GM12874 (cell line): ENCODE measurements around the gene KIF26A.

Source experiments
- TF ChIP-seq, protein P1 (sequence below): IDR thresholded peaks from 2 replicates; pipeline ENCODE4 v1.5.1; 2011; ENCODE audit warnings: low read depth, mild to moderate bottlenecking, control low read depth, low read length, moderate library complexity; ENCODE audit not compliant: insufficient read depth

KIF26A gene

DNA sequence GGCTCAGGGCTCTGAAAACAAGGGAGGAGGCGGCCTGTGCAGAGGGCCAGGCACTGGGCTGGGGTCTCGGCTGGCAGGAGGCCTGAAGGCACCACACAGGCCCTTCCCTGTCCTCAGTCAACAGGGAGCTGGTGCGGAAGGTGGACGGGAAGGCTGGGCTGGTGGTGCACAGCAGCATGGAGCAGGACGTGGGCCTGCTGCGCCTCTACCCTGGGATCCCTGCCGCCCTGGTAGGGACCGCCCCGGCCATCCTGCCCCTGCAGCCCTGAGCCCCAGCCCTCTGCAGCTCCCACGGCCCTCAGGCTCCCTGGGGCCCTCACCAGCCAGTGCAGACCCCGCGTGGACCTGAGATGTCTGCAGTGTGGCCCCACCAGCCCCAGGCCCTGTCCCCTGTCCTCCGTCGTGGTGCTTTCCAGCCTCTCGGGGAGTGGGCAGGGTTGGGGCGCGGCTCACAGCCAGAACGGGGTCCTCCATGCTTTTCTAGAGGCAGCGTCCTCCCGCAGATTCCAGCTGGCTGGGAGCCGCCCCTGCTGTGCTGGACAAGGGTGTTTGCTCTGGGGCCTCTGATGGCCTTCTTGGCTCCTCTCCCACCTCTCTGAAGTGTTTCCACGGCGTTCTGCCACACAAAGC lies 34.8 kb upstream of the KIF26A start:
- TF ChIP-seq, protein P1, sequence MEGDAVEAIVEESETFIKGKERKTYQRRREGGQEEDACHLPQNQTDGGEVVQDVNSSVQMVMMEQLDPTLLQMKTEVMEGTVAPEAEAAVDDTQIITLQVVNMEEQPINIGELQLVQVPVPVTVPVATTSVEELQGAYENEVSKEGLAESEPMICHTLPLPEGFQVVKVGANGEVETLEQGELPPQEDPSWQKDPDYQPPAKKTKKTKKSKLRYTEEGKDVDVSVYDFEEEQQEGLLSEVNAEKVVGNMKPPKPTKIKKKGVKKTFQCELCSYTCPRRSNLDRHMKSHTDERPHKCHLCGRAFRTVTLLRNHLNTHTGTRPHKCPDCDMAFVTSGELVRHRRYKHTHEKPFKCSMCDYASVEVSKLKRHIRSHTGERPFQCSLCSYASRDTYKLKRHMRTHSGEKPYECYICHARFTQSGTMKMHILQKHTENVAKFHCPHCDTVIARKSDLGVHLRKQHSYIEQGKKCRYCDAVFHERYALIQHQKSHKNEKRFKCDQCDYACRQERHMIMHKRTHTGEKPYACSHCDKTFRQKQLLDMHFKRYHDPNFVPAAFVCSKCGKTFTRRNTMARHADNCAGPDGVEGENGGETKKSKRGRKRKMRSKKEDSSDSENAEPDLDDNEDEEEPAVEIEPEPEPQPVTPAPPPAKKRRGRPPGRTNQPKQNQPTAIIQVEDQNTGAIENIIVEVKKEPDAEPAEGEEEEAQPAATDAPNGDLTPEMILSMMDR, result no peak

DNA sequence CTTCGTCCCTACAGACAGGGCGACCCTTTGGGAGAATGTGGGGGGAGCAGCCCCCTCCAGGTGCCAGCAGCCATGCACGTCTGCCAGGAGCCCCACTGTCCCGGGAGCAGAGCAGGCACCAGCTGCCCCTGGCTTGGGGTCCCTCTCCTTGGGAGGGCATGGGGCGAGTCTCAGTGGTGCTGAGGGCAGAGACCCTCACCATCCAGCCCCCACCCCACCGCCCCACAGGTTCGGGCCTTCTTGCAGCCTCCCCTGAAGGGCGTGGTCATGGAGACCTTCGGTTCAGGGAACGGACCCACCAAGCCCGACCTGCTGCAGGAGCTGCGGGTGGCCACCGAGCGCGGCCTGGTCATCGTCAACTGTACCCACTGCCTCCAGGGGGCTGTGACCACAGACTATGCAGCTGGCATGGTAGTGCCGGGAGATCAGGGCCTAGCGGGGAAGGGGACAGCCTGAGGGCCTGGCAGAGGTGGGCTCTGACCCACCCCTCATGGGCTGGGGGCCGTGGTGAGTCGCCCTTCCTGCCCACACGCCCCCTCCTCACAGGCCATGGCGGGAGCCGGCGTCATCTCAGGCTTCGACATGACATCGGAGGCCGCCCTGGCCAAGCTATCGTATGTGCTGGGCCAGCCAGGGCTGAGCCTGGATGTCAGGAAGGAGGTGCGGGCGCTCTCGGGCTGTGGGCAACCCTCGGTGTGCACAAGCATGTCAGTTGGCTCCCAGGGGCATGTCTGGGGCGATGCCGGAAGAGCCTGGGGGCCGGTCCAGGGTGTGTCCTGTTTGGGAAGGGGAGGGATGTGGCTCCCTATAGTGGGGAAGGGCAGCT lies 34.1 kb upstream of the KIF26A start:
- TF ChIP-seq, protein P1, result no peak

DNA sequence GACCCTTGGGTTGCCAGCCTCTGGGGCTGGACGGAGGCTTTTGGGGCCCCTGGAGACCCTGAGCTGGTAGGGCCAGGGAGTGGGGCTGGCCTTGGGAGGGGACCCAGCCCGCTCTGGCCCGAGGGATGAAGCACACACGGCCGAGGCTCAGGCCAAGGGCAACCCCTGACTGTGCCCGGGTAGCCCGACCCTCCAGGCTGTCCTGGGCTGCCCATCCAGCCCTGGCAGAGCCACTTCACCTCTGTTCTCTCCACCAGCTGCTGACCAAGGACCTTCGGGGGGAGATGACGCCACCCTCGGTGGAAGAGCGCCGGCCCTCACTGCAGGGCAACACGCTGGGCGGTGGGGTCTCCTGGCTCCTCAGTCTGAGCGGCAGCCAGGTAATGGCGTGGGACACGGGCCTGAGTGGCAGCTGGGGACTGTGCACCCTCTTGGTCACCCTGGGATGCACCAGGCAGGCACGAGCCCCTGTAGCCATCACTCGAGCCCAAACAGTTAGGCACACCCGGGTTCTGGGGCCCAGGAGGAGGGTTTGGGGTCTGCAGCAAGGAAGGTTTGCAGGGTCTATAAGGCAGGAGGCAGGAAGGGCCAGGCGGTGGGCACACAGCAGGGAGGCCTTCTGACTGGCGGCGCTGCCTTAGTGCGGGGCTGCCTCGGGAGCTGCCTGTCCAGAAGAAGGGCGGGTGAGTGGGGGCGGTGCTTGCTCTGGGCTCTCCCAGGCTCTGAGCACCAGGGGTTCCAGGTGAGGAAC lies 33.1 kb upstream of the KIF26A start:
- TF ChIP-seq, protein P1, result no peak

DNA sequence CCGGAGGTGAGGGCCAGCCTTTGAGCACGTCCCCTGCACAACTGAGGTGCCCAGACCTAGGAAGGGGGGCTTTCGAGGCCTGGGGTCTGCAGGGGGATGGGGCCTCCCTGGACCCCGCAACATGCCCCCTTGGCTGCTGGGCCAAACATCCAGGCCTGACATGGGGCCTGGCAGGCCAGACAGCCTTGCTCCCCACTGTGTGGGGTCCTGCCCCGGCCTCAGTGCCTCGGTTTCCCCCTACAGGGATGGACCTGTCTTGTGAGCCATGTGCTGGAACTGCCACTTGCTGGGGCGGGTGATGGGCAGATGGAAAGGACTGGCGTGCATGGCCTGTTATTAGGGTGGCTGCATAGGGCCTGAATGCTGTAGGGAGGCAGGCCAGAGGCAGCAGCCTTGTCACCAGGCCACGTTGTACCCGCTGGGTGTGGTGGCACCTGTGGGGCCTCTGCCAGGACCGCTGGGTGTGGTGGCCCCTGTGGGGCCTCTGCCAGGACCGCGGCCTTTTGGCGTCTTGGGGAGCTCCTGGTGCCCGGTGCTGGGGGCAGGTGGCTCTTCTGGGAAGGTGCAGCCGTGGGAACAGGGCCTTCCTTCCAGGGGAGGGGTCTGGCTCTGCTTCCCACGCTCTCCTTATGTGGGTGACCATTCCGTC lies 32.4 kb upstream of the KIF26A start:
- TF ChIP-seq, protein P1, result no peak

DNA sequence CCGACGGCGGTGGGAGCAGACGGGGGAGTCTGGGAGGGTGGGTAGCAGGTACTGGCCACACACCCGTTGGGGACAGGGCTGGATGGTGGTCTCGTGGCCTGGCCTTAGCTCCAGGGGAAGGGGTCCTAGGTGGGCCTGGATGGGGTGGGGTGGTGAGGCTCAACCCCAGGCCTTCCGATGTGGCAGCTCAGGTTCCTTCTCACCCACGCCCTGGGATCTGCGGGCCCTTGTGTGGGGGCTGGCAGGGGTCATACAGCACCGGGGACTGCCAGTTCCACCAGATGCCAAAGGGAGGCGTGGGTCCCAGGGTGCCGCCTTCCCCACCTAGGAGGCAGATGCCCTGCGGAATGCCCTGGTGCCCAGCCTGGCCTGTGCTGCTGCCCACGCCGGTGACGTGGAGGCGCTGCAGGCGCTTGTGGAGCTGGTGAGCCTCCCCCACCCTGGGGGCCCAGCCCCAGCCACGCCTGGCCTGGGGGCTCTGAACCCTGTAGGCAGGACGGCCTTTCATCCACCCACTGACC lies 31.9 kb upstream of the KIF26A start:
- TF ChIP-seq, protein P1, result no peak

GRCh38 chr14:104107101-104107581 lies 31.2 kb upstream of the KIF26A start:
- TF ChIP-seq, protein P1, result no peak
